ENCODE measurements around the gene SCYGR4. TPM values are rescaled to one million over a fixed set of nuclear protein-coding genes. Genes with fewer than 3 reads are reported as not detected.

The SCYGR4 gene
- total RNA-seq, 1 donor from 2014 or later: not detected

DNA sequence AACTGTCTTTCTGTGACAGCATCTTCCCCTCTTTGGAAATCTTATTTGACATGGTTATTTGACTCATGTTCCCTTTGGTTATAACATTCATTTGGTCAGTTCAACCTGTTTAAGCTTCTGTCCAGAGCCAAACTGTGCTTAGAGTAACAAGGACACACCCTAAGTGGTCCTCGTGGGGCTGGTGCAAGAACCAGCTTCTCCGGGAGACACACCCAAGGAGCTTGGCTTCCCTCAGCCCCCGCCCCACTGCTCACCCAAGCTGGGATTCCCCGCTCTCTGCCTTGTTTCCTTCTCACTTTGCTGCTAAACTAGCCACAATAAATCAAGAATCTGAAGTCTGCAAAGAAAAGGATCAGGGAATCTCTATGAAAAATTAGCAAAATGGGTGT lies 4.0 kb upstream of the SCYGR4 start:
- no peak for DNase-seq (ENCODE audit: low spot score)

GRCh38 chr2:227614246-227614645 lies 3.1 kb upstream of the SCYGR4 start:
- DNase-seq (ENCODE audit: low spot score): no peak

- DNase-seq (ENCODE audit: low spot score): no peak
Observed at GRCh38 chr2:227614740-227615139, 2.6 kb upstream of the SCYGR4 start, which contains the start of gene SCYGR3. SCYGR3 (minus strand) TSS chr2:227614840; CDS start chr2:227614840, 0 bp downstream.

DNA sequence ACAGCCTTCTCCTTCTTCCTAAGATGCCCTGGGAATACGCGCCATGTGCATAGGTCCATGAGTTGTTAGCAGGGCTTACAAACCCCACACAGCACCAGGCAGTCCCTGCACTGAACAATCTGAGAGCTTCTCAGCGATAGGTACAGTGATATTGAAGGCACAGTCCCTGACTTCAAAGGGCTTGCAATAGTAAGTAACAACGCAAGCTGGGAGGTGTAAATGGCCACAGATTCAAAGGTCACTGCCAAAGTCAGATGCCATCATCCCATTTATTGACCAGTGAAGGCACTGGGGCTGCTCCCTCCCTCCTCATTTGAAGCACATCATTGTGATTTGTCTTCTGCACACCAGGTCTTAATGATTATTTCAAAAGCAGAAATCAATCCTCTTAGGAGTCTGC lies 2.1 kb upstream of the SCYGR4 start:
- no peak for DNase-seq (ENCODE audit: low spot score)

DNA sequence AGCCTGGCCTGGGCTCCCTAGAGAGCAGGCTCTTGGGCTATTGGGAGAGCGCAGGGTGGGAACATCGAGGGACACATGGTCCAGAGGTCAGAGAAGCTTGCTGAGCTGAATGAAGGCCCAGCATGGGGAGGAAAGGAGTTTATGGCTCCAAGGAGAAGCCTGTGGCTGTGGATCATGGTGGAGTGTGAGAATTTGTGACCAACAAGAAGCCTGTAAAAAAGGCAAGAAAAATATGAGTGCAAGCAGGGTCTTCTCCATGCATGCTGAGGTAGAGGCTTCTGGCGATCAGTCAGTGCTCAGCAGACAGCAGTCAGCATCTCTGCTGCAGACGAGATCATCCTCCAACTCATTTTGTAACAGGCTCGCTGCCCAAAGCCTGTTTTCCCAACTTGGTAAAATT lies 1.4 kb upstream of the SCYGR4 start:
- no peak for DNase-seq (ENCODE audit: low spot score)

DNA sequence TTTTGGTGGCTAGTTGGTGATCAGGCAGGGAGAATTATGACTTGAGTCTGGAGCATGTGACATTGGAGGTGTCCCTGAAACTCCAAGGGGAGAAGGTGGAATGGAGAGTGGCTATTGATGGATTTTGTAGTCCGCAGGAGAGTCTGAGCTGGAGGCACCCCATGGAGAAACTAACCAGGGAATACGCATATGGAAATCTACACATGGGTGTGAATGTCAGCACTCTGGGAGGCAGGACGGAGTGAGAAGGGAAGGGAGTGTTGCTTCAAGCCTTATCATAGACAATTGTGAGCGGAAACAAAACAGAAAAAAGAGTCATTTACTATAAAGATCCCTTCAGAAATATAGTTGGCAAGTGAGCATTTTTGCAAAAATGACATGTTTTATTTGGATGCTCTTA lies 667 bp upstream of the SCYGR4 start:
- DNase-seq (ENCODE audit: low spot score): no peak

- no peak for DNase-seq (ENCODE audit: low spot score)
Observed at GRCh38 chr2:227623226-227623625, 5.9 kb downstream of the SCYGR4 start.

- DNase-seq (ENCODE audit: low spot score): no peak
Observed at GRCh38 chr2:227625420-227625819, 8.1 kb downstream of the SCYGR4 start.

- DNase-seq (ENCODE audit: low spot score): no peak
Observed at GRCh38 chr2:227626580-227627151, 9.4 kb downstream of the SCYGR4 start.

- DNase-seq (ENCODE audit: low spot score): no peak
Observed at GRCh38 chr2:227627769-227628168, 10.5 kb downstream of the SCYGR4 start.

GRCh38 chr2:227629435-227629834 lies 12.1 kb downstream of the SCYGR4 start:
- DNase-seq (ENCODE audit: low spot score): no peak

GRCh38 chr2:227630322-227630721 lies 13.0 kb downstream of the SCYGR4 start:
- no peak for DNase-seq (ENCODE audit: low spot score)

GRCh38 chr2:227632827-227633226 lies 15.5 kb downstream of the SCYGR4 start:
- no peak for DNase-seq (ENCODE audit: low spot score)

GRCh38 chr2:227634201-227634600 lies 16.9 kb downstream of the SCYGR4 start:
- no peak for DNase-seq (ENCODE audit: low spot score)

DNA sequence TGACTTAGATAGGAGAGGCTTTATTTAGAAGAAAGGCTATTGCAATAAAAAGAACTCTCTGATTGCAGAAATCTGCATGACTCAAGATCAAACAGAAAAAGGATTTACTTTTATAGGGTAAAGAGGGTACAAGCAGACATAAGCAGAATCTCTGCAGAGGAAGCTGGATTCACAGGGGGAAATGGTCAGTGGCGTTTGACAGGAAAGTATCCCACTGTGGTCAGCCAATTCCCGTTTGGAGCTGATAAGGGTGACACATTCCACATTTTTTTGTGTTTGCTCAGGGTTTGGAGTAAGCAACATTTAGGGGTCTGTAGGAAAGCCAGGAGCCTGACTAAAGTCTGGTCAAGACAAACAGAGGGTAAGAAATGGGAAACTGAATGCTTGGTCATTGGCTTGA lies 25.4 kb downstream of the SCYGR4 start:
- no peak for DNase-seq (ENCODE audit: low spot score)

GRCh38 chr2:227643990-227644551 lies 26.8 kb downstream of the SCYGR4 start:
- no peak for DNase-seq (ENCODE audit: low spot score)

- DNase-seq (ENCODE audit: low spot score): no peak
Observed at GRCh38 chr2:227653419-227653818, 36.1 kb downstream of the SCYGR4 start.

- DNase-seq (ENCODE audit: low spot score): no peak
Observed at GRCh38 chr2:227654426-227654825, 37.1 kb downstream of the SCYGR4 start.

- no peak for DNase-seq (ENCODE audit: low spot score)
Observed at GRCh38 chr2:227655454-227655853, 38.2 kb downstream of the SCYGR4 start.

- DNase-seq (ENCODE audit: low spot score): no peak
Observed at GRCh38 chr2:227657199-227657845, 40.0 kb downstream of the SCYGR4 start.

GRCh38 chr2:227661025-227661649 lies 43.8 kb downstream of the SCYGR4 start:
- no peak for DNase-seq (ENCODE audit: low spot score)

DNA sequence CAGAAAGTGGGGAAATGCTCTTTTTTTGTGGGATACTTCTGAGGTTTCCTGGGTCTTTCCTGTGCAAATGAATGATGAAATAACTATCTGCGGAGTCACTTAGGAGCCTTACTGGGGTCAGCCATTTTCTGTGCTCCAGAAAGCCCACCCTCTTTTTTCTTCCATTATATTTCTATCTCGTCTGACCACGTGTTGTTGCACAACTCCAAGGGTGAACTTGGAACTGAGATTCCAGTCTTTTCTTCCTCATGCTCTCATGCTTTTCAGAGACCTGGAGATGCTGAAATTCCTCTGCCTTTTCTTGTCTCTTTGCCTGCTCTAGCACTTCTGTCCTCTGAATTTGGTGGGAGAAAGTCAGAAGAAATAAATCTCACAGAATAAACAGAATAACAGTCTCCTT lies 44.5 kb downstream of the SCYGR4 start:
- no peak for DNase-seq (ENCODE audit: low spot score)
